Umbilical cord (tissue), 2 donors: Measurements from ENCODE around the gene SLC35G4. TPM values are rescaled to one million over a fixed set of nuclear protein-coding genes. Genes with fewer than 3 reads are reported as not detected.
"Not testable (repeated sequence)": the region's sequence is repeated elsewhere in the genome, so short reads cannot be mapped to it uniquely, and the experiment has no call there.

Experiments used
- DNase-seq: peaks from one replicate; pipeline ENCODE4 v3.0.0-alpha.2; 2015; ENCODE audit warnings: low spot score
- total RNA-seq: library from RNA; depleted of rRNA; stranded (reverse); fragments of >200 nt; gene quantifications from one replicate; pipeline ENCODE4 v1.2.3, GENCODE V29; 2014; ENCODE audit warnings: low replicate concordance; ENCODE audit not compliant: insufficient read depth

Gene SLC35G4
- not detected for total RNA-seq

- DNase-seq, result not testable (repeated sequence)
Measured at GRCh38 chr18:11609488-11609887, at the start of gene SLC35G4. Gene SLC35G4 (plus strand): TSS chr18:11609596. CDS start chr18:11609596, 0 bp downstream.

- DNase-seq, result no peak
Measured at GRCh38 chr18:11561293-11561692, 48.1 kb upstream of the SLC35G4 start.

DNA sequence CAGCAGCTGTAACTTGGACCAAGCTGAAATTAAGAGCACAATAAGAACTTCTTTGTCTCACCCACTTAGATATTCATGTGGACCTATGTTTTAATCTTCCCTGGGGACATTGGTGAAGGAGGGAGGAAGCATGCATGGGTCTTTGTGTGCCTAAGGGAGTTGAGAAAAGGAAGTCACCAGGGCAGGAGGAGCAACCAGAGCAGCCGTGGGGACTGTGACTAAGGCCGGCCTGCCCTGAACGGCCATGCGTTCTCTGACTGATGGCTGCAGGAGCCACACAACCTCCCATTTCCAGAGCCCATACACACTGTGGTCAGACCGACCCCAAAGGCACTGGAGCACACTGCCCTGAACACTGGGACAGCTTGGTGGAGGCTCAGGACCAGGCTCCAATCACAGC is 43.7 kb upstream of the SLC35G4 start:
- no peak for DNase-seq

DNA sequence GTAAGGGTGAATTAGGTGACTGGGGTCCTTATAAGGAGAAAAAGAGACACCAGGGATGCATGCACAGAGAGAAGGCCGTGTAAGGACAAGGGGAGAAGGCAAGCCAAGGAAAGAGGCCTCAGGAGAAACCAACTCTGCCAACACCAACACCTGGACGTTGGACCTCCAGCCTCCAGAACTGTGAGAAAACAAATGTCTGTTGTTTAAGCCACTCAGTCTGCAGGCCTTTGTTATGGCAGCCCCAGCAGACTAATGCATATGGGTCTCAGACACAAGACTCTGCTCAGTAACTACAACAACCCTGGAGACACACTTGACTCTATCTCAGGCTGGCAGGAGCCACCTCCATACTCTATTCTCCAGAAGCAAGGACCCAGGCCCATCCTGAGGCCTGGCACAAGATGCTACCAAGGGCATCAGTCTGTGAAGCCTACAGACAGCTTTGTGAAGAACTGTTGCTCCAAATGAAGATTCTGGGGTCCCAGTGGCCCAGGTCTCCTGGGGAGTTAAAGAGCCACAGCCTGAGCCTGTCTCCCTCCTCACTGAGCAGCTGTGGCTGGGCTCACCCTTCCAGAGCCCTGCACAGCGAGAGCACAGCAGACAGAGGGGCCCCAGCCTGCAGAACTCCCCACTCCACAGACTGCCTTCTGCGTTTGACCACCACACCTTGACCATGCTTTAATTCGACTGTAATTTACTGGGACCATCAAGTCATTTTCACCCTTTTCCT is 43.0 kb upstream of the SLC35G4 start:
- no peak for DNase-seq

DNA sequence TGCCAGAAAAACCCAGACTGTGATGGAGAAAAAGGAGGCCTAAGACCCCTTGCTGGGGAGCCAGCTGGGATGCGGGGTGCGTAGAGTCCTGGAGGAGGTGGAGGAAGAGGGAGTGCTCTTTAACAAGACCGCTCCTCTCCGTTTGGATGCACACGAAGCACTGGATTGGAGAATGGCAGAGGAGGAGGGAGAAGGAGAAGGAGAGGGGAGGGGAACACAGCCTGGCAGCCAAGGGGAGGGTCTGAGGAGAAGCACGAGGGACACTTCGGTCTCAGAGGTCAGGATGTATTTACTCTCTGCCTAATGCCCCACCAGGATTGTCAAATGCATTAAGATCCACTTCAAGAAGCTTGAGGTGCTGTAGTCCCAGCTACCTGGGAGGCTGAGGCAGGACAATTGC is 42.0 kb upstream of the SLC35G4 start:
- DNase-seq, result no peak

DNA sequence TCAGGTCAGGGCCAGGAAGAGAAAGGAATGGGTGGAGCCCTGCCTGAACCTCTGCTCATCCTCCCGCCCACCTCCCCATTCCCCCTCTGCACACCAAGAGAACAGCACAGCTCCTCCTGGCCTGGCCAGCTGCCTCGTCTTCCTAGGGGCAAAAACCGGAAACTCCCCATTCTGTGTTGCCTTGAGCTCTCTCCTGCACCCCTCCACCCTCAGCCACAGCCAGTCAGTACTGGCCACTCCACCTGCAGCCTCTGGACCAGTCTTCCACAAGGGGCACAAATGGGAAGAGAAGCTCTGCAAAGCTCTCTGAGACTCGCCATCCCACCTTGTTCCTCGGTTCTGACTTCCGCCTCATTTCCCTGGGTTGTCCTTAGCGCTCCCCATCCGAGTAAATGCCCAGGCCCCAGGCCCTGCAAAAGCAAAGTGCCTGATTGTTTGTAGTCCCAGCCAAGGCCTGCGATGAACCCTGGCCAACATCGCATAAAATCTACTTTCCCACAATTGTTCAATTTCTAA is 39.3 kb upstream of the SLC35G4 start:
- no peak for DNase-seq

DNA sequence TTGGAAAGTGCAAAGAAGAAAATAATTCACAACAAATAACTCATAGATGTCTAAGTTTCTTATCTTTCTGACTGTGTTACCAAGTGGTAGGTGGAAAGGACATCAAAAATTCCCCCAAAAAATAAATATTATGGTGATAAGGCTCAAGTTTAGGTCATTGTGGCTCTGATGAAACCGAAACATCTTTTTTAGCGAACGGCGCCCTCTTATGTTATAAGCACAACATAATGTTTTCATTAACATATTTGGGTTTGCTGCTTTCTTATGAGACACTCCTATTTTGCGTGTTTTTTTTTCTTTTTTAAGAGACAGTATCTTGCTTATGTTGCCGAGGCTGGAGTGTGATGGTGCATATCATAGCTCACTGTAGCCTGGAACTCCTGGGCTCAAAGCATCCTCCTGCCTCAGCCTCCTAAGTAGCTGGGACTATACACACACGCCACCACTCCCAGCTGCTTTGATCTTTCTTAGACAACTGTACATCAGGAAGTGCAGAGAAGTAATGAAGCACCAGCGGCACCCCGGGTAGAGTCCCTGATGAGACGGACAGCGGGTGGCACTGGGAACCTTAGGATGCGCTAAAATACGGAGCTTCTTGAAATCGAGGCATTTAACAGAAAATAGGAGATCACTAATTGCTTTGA is 38.5 kb upstream of the SLC35G4 start:
- no peak for DNase-seq

DNA sequence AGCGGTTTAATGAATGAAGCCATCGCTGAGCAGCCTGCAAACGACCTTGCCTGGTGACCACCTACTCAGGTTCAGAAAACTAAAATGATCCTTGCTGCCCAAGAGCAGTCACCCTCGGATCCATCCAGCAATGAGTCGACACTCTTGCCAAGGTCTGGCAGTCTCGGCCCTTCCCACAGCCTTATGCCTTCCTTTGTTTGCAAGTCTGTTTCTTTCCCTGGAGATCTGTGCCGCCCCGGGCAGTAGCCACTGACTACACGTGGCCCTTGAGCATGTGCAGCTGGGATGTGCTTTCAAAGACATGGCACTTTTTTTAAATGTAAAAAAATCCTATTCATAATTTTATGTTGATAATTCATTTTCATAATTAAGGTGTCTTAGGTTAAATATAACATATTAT is 37.2 kb upstream of the SLC35G4 start:
- DNase-seq, result no peak

DNA sequence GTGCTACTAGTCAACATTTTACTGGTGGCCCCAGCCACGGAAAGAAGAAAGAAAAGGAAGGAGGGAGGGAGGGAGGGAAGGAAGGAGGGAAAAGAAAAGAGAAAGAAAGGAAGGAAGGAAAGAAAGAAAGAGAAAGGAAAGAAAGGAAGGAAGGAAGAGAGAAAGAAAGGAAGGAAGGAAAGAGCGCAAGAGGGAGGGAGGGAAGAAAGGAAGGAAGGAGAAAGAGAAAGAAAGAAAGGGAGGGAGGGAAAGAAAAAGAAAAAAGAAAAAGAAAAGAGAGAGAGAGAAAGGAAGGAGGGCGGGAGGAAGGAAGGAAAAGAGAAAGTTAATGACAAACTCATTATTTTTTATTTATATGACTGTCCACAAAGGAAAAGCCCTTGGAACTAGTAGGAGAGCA is 34.9 kb upstream of the SLC35G4 start:
- no peak for DNase-seq

DNA sequence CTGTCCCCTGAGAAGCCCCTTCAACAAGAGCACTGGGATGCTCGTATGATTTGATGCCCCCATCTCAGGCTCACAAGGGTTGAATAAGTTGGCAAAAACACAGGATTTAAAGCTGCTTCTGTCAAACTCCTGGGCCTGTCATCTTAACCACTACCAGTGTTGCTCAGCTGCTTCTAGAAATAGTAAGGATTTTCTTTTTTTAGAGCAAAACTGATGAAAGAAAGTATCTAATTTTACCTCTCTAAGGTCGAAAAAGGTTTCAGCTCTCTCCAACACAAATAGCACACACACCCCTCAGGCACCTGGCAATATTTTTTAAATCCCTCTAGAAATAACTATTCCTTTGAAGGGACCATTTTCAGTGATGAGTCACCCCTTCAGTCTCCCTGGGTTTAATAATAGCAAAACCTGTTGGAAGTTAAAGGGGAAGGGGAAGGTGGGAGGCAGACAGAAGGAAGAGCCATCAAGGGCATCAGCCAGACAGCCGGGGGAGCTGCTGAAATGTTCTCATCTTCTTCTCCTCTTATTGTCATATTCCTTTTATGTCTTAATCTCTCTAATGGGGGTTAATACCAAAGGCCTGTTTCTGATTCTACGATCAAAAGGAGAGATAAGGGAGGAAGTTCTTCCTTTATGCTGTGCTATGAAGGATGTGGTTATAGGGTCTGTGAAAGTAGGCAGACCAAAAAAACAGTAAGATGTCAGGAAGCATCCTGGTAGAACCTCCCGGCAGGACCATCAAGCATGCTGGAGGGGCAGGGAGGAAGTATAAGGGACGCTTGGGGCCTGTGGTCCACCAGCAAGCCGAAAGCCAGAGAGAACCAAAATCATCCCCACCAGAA is 31.9 kb upstream of the SLC35G4 start:
- no peak for DNase-seq

DNA sequence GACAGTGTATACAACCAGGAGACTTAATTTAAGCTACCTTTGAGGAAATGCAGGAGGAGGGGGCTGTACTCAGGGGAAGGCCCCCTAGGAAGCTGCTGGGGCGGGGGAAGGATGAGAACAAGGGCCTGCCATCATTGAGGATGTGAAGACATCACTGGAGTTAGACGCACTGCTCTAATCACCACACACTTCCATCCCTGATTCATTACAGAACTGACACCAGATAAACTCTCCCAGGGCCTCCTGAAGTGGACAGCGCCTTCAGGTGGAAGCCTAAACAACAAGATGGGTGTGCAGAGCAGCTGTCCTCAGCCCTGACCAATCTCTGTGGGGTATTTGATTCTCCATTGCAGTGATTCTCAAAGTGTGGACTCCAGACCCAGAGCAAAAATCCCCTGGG is 30.6 kb upstream of the SLC35G4 start:
- no peak for DNase-seq

DNA sequence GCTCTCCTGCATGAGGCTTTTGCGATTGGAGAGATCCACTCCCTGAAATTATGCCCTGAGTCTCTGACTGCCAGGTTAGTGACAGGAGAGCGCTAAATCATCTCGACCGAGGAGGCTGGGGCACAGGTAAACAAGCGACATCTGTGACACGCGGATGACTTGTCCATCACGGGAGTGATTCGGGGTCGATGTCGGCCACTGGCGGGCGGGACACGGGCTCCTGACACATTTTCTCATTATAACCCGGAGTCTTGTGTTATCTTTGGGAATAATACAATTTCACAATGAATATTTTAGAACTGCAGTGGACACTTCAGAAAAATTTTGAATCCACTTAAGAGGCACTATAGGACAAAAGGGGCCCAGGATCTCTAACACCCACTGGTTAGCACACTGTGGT is 29.5 kb upstream of the SLC35G4 start:
- no peak for DNase-seq

- no peak for DNase-seq
Measured at GRCh38 chr18:11581286-11581685, 28.1 kb upstream of the SLC35G4 start.

DNA sequence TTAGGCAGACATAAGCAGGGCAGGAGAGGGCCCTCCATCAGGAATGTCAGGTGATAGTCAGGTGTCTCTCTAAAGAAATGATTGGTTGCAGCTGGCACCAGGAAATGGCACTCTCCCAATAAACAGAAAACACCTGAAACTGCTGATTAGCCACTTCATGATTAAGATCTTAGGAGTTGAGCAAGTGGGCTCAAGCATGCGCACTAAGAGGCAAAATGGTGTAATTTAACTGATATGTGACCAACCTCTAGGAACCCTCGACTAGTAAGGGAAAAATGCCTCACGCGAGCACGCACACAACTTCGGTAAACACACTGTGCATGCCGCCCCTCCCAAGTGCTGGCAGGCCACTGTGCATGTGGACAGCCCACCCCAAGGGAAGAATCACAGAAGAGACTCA is 23.8 kb upstream of the SLC35G4 start:
- DNase-seq, result no peak

DNA sequence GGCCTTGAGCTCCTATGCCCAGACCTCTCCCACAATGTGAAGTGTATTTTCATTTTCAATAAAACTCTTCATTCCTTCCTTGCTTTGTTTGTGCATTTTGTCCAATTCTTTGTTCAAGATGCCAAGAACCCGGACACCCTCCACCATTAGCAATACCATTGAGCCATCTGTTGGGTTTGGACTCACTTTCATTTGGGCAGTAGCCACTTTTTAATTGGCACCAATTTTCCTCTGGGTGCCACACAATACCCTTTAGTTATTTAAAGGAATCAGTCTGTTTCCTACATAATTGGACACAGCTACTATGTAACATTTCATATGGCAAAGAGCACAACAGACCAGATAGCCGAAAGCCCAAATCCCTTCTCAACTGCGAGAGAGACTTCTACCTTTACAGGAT is 22.5 kb upstream of the SLC35G4 start:
- no peak for DNase-seq

GRCh38 chr18:11587432-11587831 is 22.0 kb upstream of the SLC35G4 start:
- no peak for DNase-seq

GRCh38 chr18:11587846-11588245 is 21.6 kb upstream of the SLC35G4 start:
- DNase-seq, result no peak

GRCh38 chr18:11591957-11592356 is 17.4 kb upstream of the SLC35G4 start:
- no peak for DNase-seq

DNA sequence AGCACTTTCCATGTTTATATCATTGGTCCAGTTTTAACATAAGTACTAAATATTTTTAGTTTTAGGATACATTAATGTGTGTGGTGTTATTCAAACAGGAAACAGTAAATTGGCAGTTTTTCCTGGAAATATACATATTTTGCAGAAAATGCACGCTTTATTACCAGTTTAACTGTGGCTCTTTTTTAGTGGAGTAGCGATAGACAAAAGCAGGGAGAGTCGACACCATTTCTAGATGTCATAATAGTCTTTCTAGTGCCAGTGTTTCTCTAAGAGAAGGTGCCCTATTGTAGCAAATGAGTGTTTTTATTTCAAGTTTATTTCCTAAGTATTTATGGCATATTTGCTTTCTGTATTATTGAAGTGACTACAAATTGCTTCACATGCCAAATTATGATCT is 9.1 kb upstream of the SLC35G4 start:
- DNase-seq, result no peak

DNA sequence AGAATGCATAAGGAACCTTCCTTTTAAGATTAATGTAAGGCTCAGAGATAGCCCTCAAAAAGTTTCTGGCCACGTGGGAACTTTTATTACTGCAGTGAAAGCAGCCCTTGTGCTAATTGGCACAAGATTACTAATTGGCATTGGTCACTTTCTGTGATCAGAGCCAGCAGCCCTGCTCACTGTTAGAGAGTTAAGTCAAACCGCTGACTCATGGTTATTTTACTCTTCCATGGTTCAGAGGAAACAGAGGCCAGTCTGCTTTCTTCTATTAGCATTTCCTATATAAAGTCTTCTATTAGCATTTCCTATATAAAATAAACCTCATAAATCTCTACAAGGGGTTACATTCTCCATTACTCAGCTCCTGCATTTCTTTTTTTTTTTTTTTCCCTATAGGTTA is 1.5 kb upstream of the SLC35G4 start:
- DNase-seq, result no peak

DNA sequence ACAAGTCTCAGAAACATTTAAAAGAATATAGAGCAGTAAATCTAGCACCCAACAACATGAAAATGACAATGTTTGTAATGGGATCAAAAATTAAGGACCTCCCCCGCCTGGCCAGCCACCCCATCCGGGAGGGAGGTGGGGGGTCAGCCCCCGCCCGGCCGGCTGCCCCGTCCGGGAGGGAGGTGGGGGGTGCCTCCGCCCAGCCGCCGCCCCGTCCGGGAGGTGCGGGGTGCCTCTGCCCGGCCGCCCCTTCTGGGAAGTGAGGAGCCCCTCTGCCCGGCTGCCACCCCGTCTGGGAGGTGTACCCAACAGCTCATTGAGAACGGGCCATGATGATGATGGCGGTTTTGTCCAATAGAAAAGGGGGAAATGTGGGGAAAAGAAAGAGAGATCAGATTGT is 778 bp upstream of the SLC35G4 start:
- DNase-seq, result not testable (repeated sequence)

GRCh38 chr18:11613073-11613472 is 3.7 kb downstream of the SLC35G4 start:
- not testable (repeated sequence) for DNase-seq
